ENCODE data around the gene PIP4K2A.

- no peak for TF ChIP-seq ZC3H10 (CRISPR knock-in tag; IDR thresholded peaks at IDR 0.05)
- no peak for TF ChIP-seq SNAI2 (CRISPR knock-in tag; IDR thresholded peaks at IDR 0.05)
- TF ChIP-seq RARB (CRISPR knock-in tag; IDR thresholded peaks at IDR 0.05), result no peak
- TF ChIP-seq ZNF8 (CRISPR knock-in tag; IDR thresholded peaks at IDR 0.05), result no peak
- TF ChIP-seq, protein P1, sequence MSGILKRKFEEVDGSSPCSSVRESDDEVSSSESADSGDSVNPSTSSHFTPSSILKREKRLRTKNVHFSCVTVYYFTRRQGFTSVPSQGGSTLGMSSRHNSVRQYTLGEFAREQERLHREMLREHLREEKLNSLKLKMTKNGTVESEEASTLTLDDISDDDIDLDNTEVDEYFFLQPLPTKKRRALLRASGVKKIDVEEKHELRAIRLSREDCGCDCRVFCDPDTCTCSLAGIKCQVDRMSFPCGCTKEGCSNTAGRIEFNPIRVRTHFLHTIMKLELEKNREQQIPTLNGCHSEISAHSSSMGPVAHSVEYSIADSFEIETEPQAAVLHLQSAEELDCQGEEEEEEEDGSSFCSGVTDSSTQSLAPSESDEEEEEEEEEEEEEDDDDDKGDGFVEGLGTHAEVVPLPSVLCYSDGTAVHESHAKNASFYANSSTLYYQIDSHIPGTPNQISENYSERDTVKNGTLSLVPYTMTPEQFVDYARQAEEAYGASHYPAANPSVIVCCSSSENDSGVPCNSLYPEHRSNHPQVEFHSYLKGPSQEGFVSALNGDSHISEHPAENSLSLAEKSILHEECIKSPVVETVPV (CRISPR knock-in tag; IDR thresholded peaks at IDR 0.05), result no peak
- TF ChIP-seq ZFP3 (CRISPR knock-in tag; IDR thresholded peaks at IDR 0.05), result no peak
- TF ChIP-seq CSDC2 (CRISPR knock-in tag; IDR thresholded peaks at IDR 0.05), result no peak
- TF ChIP-seq, protein P2, sequence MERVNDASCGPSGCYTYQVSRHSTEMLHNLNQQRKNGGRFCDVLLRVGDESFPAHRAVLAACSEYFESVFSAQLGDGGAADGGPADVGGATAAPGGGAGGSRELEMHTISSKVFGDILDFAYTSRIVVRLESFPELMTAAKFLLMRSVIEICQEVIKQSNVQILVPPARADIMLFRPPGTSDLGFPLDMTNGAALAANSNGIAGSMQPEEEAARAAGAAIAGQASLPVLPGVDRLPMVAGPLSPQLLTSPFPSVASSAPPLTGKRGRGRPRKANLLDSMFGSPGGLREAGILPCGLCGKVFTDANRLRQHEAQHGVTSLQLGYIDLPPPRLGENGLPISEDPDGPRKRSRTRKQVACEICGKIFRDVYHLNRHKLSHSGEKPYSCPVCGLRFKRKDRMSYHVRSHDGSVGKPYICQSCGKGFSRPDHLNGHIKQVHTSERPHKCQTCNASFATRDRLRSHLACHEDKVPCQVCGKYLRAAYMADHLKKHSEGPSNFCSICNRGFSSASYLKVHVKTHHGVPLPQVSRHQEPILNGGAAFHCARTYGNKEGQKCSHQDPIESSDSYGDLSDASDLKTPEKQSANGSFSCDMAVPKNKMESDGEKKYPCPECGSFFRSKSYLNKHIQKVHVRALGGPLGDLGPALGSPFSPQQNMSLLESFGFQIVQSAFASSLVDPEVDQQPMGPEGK (CRISPR knock-in tag; IDR thresholded peaks at IDR 0.05; ENCODE audit: borderline replicate concordance), result no peak
- TF ChIP-seq PPARA (CRISPR knock-in tag; IDR thresholded peaks at IDR 0.05; ENCODE audit: borderline replicate concordance), result no peak
Observed at GRCh38 chr10:22568928-22569327, 145.4 kb downstream of the PIP4K2A start.

Data from SK-N-SH treated with all-trans-retinoic acid at 6 μM for 48 hours (cell line).